ENCODE results near the gene TEAD1. TPM values are rescaled to one million over a fixed set of nuclear protein-coding genes. Genes with fewer than 3 reads are reported as not detected.

TEAD1 gene
- polyA plus RNA-seq, 1 donor, result 102 TPM

GRCh38 chr11:12666915-12667314 is 7.3 kb upstream of the TEAD1 start:
- DNase-seq (ENCODE audit: low read depth), result no peak

GRCh38 chr11:12667646-12668045 is 6.6 kb upstream of the TEAD1 start:
- no peak for DNase-seq (ENCODE audit: low read depth)

GRCh38 chr11:12668166-12668565 is 6.1 kb upstream of the TEAD1 start:
- DNase-seq (ENCODE audit: low read depth), result no peak

- no peak for DNase-seq (ENCODE audit: low read depth)
Measured at GRCh38 chr11:12669930-12670329, 4.3 kb upstream of the TEAD1 start.

- no peak for DNase-seq (ENCODE audit: low read depth)
Measured at GRCh38 chr11:12671370-12671769, 2.9 kb upstream of the TEAD1 start.

GRCh38 chr11:12673601-12673923 is 659 bp upstream of the TEAD1 start:
- DNase-seq (ENCODE audit: low read depth), result no peak

GRCh38 chr11:12674571-12674935 is 332 bp downstream of the TEAD1 start:
- no peak for DNase-seq (ENCODE audit: low read depth)

- no peak for DNase-seq (ENCODE audit: low read depth)
Measured at GRCh38 chr11:12674936-12675696, 895 bp downstream of the TEAD1 start.

GRCh38 chr11:12675951-12676711 is 1.9 kb downstream of the TEAD1 start:
- no peak for DNase-seq (ENCODE audit: low read depth)

- no peak for DNase-seq (ENCODE audit: low read depth)
Measured at GRCh38 chr11:12677131-12677530, 2.9 kb downstream of the TEAD1 start.

- no peak for DNase-seq (ENCODE audit: low read depth)
Measured at GRCh38 chr11:12678092-12678491, 3.9 kb downstream of the TEAD1 start.

- DNase-seq (ENCODE audit: low read depth), result no peak
Measured at GRCh38 chr11:12678991-12679390, 4.8 kb downstream of the TEAD1 start.

GRCh38 chr11:12679471-12679870 is 5.2 kb downstream of the TEAD1 start:
- no peak for DNase-seq (ENCODE audit: low read depth)

GRCh38 chr11:12680246-12680939 is 6.2 kb downstream of the TEAD1 start:
- no peak for DNase-seq (ENCODE audit: low read depth)

- no peak for DNase-seq (ENCODE audit: low read depth)
Measured at GRCh38 chr11:12680940-12681258, 6.7 kb downstream of the TEAD1 start.

GRCh38 chr11:12681466-12681865 is 7.2 kb downstream of the TEAD1 start:
- no peak for DNase-seq (ENCODE audit: low read depth)

- no peak for DNase-seq (ENCODE audit: low read depth)
Measured at GRCh38 chr11:12682288-12682687, 8.1 kb downstream of the TEAD1 start.

GRCh38 chr11:12682737-12683500 is 8.7 kb downstream of the TEAD1 start:
- no peak for DNase-seq (ENCODE audit: low read depth)

GRCh38 chr11:12683874-12684273 is 9.7 kb downstream of the TEAD1 start:
- no peak for DNase-seq (ENCODE audit: low read depth)

- no peak for DNase-seq (ENCODE audit: low read depth)
Measured at GRCh38 chr11:12684315-12684714, 10.1 kb downstream of the TEAD1 start.

GRCh38 chr11:12684816-12685215 is 10.6 kb downstream of the TEAD1 start:
- DNase-seq (ENCODE audit: low read depth), result no peak

GRCh38 chr11:12685229-12685628 is 11.0 kb downstream of the TEAD1 start:
- DNase-seq (ENCODE audit: low read depth), result no peak

Measured in forelimb muscle (tissue), 1 donor.